Liver (tissue), 3 donors: ENCODE results near the gene KIF17.

Source experiments
- EGR1 ChIP-seq, 2 donors: IDR thresholded peaks; 2 replicates each; pipeline ENCODE4 v1.6.1; 2016 to 2018; ENCODE audit warnings: antibody characterized with exemption in 2 of 2, low read depth in 2 of 2
- FOXA1 ChIP-seq: IDR thresholded peaks from 2 replicates; pipeline ENCODE4 v1.6.1; 2016; ENCODE audit warnings: antibody characterized with exemption
- GABPA ChIP-seq, 2 donors: IDR thresholded peaks in 1 of 2; conservative IDR thresholded peaks in 1 of 2; 2 replicates each; pipeline ENCODE4 v1.6.1; 2016; ENCODE audit warnings: antibody characterized with exemption in 2 of 2, mild to moderate bottlenecking in 1 of 2, moderate library complexity in 1 of 2
- HNF4G ChIP-seq: IDR thresholded peaks from 2 replicates; pipeline ENCODE4 v1.6.1; 2016; ENCODE audit warnings: antibody characterized with exemption
- JUND ChIP-seq, 2 donors: IDR thresholded peaks; 2 replicates each; pipeline ENCODE4 v1.6.1; 2016; ENCODE audit warnings: antibody characterized with exemption in 2 of 2
- MAX ChIP-seq: IDR thresholded peaks from 2 replicates; pipeline ENCODE4 v1.6.1; 2016; ENCODE audit warnings: antibody characterized with exemption
- RAD21 ChIP-seq, 2 donors: IDR thresholded peaks; 2 replicates each; pipeline ENCODE4 v1.6.1; 2016; ENCODE audit warnings: antibody characterized with exemption in 2 of 2, mild to moderate bottlenecking in 2 of 2
- SP1 ChIP-seq: IDR thresholded peaks from 2 replicates; pipeline ENCODE4 v1.6.1; 2018; ENCODE audit warnings: antibody characterized with exemption, mild to moderate bottlenecking
- TAF1 ChIP-seq: conservative IDR thresholded peaks from 2 replicates; pipeline ENCODE4 v1.6.1; 2016; ENCODE audit warnings: antibody characterized with exemption, mild to moderate bottlenecking
- YY1 ChIP-seq: IDR thresholded peaks from 2 replicates; pipeline ENCODE4 v1.6.1; 2016; ENCODE audit warnings: antibody characterized with exemption, mild to moderate bottlenecking
- TF ChIP-seq, protein P1 (sequence below): fragments of 150-350 bp; IDR thresholded peaks from 2 replicates; pipeline ENCODE4 v1.5.1; 2017; ENCODE audit warnings: improper control_type of control experiment, low read depth, low read length; ENCODE audit not compliant: missing input control
- TF ChIP-seq, protein P2 (sequence below): IDR thresholded peaks from 2 replicates; pipeline ENCODE4 v1.6.1; 2016; ENCODE audit warnings: antibody characterized with exemption, mild to moderate bottlenecking
- TF ChIP-seq, protein P3 (sequence below): IDR thresholded peaks from 2 replicates; pipeline ENCODE4 v1.6.1; 2016; ENCODE audit warnings: antibody characterized with exemption
- donor health status: healthy.
- donor health status: healthy.

- no peak for TF ChIP-seq EGR1 (IDR thresholded peaks at IDR 0.05; ENCODE audit: low read depth in 2 of 2)
- no peak for TF ChIP-seq SP1
- TF ChIP-seq, protein P1, sequence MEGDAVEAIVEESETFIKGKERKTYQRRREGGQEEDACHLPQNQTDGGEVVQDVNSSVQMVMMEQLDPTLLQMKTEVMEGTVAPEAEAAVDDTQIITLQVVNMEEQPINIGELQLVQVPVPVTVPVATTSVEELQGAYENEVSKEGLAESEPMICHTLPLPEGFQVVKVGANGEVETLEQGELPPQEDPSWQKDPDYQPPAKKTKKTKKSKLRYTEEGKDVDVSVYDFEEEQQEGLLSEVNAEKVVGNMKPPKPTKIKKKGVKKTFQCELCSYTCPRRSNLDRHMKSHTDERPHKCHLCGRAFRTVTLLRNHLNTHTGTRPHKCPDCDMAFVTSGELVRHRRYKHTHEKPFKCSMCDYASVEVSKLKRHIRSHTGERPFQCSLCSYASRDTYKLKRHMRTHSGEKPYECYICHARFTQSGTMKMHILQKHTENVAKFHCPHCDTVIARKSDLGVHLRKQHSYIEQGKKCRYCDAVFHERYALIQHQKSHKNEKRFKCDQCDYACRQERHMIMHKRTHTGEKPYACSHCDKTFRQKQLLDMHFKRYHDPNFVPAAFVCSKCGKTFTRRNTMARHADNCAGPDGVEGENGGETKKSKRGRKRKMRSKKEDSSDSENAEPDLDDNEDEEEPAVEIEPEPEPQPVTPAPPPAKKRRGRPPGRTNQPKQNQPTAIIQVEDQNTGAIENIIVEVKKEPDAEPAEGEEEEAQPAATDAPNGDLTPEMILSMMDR: no peak
- no peak for TF ChIP-seq TAF1
- no peak for TF ChIP-seq HNF4G
- TF ChIP-seq MAX: no peak
- no peak for TF ChIP-seq YY1
- no peak for TF ChIP-seq RAD21 (IDR thresholded peaks at IDR 0.05)
- no peak for TF ChIP-seq GABPA (IDR thresholded peaks at IDR 0.05 in 1 of 2, conservative IDR thresholded peaks at IDR 0.05 in 1 of 2)
- no peak for TF ChIP-seq FOXA1
- TF ChIP-seq, protein P2, sequence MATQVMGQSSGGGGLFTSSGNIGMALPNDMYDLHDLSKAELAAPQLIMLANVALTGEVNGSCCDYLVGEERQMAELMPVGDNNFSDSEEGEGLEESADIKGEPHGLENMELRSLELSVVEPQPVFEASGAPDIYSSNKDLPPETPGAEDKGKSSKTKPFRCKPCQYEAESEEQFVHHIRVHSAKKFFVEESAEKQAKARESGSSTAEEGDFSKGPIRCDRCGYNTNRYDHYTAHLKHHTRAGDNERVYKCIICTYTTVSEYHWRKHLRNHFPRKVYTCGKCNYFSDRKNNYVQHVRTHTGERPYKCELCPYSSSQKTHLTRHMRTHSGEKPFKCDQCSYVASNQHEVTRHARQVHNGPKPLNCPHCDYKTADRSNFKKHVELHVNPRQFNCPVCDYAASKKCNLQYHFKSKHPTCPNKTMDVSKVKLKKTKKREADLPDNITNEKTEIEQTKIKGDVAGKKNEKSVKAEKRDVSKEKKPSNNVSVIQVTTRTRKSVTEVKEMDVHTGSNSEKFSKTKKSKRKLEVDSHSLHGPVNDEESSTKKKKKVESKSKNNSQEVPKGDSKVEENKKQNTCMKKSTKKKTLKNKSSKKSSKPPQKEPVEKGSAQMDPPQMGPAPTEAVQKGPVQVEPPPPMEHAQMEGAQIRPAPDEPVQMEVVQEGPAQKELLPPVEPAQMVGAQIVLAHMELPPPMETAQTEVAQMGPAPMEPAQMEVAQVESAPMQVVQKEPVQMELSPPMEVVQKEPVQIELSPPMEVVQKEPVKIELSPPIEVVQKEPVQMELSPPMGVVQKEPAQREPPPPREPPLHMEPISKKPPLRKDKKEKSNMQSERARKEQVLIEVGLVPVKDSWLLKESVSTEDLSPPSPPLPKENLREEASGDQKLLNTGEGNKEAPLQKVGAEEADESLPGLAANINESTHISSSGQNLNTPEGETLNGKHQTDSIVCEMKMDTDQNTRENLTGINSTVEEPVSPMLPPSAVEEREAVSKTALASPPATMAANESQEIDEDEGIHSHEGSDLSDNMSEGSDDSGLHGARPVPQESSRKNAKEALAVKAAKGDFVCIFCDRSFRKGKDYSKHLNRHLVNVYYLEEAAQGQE: no peak
- TF ChIP-seq JUND (IDR thresholded peaks at IDR 0.05): no peak
- TF ChIP-seq, protein P3, sequence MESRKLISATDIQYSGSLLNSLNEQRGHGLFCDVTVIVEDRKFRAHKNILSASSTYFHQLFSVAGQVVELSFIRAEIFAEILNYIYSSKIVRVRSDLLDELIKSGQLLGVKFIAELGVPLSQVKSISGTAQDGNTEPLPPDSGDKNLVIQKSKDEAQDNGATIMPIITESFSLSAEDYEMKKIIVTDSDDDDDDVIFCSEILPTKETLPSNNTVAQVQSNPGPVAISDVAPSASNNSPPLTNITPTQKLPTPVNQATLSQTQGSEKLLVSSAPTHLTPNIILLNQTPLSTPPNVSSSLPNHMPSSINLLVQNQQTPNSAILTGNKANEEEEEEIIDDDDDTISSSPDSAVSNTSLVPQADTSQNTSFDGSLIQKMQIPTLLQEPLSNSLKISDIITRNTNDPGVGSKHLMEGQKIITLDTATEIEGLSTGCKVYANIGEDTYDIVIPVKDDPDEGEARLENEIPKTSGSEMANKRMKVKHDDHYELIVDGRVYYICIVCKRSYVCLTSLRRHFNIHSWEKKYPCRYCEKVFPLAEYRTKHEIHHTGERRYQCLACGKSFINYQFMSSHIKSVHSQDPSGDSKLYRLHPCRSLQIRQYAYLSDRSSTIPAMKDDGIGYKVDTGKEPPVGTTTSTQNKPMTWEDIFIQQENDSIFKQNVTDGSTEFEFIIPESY: no peak
Measured at GRCh38 chr1:20668581-20668980, 49.2 kb downstream of the KIF17 start.
